HG03354 (cell line): Measurements from ENCODE around the gene FAM72C.
"Not testable (repeated sequence)": the region's sequence is repeated elsewhere in the genome, so short reads cannot be mapped to it uniquely, and the experiment has no call there.

Experiments
- ATAC-seq: cut with Tn5 transposase; IDR thresholded peaks from one replicate; pipeline ENCODE4 v1.9.1; 2021; ENCODE audit warnings: mild to moderate bottlenecking; ENCODE audit not compliant: unreplicated experiment, poor library complexity, severe bottlenecking

FAM72C gene

DNA sequence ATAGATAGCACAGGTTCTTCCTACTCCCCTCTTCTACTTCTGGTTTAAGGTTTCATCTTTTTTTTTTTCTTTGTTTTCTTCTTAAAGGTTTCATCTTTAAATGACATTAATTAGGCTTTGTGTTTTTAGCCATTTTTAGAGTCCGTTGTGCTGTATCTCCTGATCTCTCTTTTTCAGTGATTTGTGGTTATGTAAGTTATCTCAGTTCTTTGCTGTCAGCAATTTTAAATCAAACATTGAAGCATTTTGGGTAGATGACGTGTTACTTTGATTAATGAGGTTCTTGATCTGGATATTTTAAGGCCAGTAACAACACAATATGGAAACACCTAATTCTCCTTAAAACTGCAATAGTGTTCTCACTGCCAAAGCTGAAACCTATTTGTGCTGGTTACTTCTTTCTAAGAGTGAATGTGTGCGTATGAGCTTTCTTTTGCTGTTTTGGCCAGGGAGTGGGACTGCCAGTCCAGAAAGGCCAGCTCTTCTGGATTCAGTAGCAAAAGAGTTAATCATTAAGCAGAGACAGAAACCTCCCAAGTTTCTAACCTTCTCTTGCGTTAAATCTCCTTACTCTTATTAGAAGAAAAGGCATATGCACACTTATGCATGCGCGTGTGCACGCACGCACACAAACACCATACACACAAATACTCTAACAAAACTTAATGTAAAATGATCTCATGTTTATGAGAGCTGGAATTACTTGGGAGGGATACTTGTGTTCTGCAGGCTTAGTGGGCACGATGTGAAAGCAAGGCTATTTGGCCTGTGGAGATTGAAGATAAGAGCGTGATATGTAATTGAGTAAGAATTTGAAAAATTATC is 17.0 kb upstream of the FAM72C start:
- ATAC-seq: not testable (repeated sequence)

DNA sequence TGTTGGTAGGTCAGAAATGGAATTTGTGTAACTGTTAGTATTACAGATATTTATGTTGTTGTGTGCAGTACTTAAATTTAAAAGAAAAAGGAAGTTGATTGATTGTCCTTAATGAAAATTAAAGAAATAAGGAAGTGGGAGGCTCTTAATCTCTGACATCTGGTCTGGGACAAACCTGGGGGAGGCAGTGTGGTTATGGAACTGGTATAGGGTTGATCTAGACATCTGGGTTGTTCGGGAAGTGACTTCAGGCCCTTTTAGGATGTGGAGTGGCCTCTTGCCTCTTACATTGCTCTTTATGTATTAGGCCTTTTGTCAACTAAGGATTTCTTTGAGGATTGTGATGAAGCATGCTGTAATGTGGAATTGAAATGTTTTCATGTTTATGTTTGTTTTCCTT is 16.1 kb upstream of the FAM72C start:
- ATAC-seq: not testable (repeated sequence)

DNA sequence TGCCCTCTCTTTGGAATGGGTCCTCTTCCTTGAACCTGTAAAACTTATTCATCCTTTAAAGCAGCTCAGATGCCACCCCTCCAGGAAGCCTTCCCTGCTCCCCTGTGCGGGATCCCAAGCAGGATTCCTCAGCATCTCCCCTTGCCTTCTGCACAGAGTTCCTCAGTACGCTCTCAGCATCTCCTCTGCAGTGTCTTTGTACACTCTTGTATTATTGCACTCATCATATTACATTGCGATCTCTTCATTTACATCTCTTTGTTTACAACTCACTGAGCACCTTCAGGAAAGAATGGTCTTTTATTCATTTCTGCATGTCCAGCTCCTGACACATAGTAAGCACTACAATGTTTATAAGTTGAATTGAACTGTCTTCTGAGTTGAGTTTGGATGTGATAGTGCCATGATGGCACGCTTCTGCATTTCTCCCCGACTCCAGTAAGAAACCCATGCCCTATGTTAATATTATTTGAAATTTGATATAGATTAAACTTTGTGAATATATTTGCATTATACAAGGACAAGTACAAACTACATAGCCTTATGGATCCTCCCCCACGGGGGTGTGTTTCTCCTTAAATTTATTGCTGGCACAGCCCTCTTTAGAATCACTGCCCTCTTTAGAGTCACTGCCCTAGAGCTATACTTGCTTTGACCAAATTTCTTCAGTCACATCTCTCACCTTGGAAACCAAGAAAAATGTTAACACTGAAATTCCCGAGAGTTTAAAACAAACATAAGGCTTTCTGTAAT is 13.1 kb upstream of the FAM72C start:
- ATAC-seq: not testable (repeated sequence)

DNA sequence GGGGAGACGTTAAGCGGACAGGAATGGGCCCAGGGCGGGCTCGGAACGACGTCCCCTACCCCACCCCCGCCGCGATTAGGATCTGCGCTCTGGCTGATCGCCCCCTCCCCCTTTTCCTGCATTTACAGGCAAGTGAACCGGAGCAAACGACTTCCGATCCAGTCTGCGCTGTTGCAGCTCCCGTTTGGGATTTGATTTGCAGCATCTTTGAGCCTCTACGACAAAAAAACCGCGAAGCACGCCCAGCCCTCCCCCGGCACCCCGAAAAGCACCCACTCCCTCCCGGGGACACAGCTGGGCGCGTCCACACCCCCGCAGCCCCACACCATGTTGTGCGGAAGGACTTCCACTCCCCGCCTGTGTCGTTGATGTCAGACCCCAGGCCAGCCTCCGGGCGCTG is 2.6 kb upstream of the FAM72C start:
- ATAC-seq: not testable (repeated sequence)

GRCh38 chr1:143973876-143974414 is 2.2 kb upstream of the FAM72C start:
- ATAC-seq: not testable (repeated sequence)

DNA sequence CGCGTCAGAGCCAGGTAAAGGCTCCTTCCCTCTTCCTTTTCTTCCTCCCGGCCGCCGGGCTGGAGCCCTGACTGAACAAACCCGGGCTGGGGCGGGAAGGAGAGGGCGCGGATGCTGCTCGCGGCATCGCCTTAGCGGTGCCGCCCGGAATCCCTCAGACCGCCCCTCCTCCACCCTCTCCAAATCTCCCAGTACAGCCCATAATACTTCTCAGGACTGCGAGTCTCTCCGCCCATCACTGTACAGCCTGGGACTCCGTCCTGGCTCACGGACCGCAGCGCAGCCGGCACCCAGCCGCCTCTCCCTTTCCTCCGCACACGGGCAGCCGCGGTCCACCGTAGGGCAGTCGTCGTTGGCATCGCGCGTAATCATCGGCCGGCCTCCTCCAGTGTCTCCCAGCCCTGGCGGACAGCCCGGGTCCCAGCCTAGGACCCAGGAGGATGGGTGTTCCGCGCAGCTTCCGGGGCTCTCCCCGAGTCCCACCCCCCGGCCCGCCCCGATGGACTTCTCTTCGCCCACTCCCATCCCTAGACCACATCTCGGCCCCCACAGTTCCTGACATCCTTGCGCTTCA is 1.1 kb upstream of the FAM72C start:
- peak; percentile 13 for ATAC-seq

GRCh38 chr1:143965860-143966259 is 5.9 kb downstream of the FAM72C start:
- ATAC-seq: not testable (repeated sequence)

- not testable (repeated sequence) for ATAC-seq
These were observed 7.5 kb downstream of the FAM72C start for GRCh38 chr1:143964294-143964693.

DNA sequence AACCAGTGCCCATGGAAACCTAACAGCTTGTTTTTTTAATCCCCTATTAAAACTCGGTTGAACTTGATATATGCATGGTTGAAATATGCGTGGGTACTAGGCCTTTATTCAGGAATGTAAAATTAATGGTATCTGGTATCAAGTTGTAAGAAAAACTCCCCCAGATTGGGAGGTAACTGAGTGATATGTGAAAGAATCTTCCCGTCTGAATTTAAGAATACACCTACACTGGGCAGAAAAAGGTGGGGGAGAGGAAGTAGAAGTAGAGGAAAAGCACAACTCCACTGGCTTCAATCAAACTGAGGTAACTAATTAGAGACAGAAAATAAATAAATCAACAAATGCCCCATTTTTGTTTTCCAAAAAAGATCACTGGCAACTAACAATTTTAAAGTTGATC is 15.9 kb downstream of the FAM72C start:
- ATAC-seq: not testable (repeated sequence)

DNA sequence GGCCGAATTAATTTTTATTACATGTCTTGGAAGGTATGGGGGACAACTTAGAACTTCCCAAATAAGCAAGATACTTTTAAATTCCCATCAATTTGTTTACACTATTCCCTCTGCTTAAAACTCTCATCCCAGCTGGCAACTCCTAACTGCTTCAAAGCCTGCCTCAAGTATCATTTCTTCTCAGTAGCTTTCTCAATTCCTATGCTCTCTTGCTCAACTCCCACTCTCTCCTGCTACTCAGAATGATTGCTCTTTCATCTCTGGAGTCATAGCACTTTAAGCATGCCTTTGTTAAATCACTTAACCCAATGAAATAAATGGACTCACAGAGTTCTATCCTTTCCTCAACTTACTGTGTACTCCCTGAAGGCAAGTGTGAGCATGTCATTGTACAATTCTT is 18.9 kb downstream of the FAM72C start:
- not testable (repeated sequence) for ATAC-seq

DNA sequence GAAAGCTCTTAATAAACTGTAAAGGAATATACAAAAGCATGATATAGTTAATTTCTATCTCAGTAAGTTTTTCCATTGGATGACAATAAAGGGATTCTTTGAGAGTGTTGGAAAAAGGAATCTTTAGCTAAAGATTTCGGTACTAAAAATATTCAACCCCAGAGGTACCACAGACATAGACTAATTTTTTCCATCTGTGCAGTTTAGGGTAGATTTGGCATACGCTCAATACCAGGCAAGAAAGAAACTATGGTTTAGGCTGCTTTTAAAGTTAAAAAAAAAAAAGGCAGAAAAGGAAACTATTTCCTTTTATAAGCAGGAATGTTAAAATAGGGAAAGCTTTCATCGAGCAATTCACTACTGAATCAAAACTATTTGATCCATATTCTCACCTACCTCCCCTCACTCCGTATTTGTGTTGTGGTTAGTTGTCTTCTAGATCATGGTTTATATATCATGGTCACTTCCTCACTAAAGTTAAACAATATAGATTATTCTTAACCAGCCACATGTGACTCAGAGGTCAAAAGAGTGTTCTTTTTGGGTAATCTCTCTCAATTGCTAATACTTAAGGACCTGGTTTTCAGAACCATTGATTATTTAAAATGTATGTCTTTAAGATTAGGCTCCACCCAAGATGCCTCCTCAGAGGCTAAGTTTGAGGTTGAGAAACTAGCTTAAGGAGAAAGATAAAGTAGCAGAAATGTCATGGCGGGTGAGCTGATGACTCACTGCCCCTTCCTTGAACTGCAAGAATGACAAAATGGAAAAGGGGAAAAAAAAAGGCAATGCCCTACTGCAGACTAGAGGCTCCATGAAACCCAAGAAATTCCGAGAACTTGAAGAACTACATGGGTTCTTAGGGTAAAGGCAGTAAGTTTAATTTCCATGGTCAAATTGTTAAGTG is 20.0 kb downstream of the FAM72C start:
- ATAC-seq: not testable (repeated sequence)

DNA sequence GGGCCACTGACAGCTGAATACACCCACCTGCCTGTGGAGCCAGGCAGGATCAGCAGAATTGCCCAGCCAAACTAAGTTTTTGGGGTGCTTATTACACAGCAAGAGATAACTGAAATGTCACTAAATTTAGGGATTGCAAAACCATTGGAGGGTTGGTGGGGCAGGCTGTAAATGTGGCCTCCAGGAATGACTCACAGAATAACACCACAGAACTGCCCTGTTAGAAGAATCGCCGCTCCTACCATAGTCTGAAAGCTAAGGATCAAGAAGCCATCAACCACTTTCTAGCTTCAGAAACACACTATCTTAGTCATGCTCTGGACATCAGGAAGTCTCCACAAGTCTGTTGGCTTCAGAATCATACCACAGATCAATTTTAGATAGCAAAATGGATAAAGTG is 24.0 kb downstream of the FAM72C start:
- not testable (repeated sequence) for ATAC-seq

DNA sequence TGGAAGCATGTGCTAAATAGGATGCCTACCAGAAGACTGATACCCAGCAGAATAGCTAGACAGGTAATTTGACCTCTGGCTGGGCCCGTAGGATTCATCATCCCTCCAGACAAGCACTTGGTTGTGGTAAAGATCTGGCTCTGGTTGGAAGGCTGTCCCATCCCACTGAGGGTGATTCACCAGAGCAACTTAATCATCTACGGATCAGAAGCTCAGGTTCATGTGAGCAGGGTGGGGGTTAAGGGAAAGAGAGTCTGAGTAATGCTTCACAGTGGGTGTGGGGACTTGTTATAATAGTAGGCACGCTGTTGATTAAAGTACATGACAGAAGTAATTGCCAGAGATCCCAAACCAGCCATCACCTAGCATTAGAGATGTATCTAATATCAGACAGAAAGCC is 26.5 kb downstream of the FAM72C start:
- not testable (repeated sequence) for ATAC-seq

DNA sequence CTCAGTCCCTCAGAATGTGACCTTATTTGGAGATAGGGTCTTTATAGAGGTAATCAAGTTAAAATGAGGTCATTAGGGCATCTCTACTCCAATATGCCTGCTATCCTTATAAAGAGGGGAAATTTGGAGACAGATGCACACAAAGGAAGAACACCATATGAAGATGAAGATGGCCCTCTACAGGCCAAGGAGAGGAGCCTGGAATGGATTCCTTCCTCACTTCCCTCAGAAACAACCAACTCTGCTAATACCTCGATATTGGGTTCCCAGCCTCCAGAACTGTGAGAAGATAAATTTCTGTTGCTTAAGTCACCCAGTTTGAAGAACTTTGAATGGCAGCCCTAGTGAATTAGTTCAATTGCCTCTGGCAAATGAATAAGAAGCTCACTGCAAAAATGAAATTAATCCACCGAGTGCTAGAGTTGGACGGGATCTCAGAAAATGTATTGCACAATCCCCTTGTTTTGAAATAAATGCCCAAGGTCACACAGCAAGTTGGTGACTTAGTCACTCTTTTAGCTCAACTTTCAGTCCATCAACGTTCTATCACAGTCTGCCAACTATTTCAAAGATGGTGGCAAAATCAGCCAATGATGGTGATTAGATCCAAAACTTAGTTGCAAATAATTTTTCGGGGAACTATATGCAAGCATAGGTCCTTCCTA is 27.1 kb downstream of the FAM72C start:
- not testable (repeated sequence) for ATAC-seq

- not testable (repeated sequence) for ATAC-seq
These were observed 28.3 kb downstream of the FAM72C start for GRCh38 chr1:143943319-143943978.

DNA sequence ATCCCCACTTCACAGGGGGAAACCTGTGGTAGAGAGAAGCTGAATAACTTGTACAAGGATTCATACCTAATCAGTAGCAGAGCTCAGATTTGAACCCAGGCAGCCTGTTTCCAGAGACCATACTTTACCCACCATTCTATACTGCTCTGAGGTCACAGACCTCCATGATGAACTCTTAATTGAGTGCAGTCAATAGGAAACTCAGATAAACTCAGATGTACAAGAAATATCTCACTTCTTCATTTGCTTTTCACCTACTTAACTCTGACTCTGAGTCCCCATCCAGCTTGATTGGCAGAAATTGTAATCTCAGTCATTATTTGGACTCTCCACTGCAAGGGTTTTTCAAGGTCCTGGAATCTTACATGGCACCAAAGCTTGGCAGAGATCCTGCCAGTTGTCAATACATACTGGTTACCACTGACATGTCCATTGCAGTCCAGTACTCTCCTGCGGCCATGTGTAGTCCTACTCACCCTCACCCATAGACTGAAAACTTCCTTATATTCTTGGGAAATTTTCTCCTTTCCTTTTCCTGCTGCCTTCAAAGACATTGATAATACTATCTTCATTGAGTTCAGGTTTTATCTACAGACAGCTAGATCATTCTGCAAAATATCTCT is 29.4 kb downstream of the FAM72C start:
- not testable (repeated sequence) for ATAC-seq

DNA sequence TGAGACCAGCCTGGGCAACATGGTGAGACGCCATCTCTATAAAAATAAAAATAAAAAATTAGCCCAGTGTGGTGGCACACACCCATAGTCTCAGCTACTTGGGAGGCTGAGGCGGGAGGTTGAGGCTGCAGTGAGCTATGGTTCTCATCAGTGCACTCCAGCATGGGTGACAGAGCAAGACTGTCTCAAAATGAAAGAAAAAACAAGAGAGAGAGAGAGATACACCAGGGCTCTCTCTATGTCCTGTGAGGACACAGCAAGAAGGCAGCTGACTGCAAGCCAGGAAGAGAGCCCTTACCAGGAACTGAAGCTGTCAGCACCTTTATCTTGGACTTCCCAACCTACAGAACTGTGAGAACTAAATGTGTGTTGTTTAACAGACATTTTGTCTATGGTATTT is 32.1 kb downstream of the FAM72C start:
- ATAC-seq: not testable (repeated sequence)

DNA sequence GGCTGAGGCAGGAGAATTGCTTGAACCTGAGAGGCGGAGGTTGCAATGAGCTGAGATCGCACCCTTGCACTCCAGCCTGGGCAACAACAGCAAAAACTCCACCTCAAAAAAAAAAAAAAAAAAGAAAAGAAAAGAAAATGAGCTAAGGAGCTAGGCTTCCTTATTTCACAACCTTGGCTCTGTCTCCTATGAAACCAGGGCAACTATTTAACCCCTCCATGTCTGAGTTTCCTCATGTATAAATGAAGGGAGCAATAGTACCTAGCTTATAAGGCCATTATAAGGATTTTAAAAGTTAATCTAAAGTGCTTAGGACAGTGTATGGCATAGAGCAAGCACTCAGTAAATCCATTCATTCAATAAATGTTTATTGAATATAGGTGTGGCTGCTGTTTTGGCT is 32.9 kb downstream of the FAM72C start:
- ATAC-seq: not testable (repeated sequence)
